Activated CD4-positive, alpha-beta T cell treated with anti-CD3 and anti-CD28 coated beads for 4 hours (primary cell): ENCODE data around the gene BID.
"Not testable (repeated sequence)": the region's sequence is repeated elsewhere in the genome, so short reads cannot be mapped to it uniquely, and the experiment has no call there.

Source experiments
- DNase-seq, 2 donors: peaks; one replicate each; pipeline ENCODE4 v3.0.0-alpha.2; 2020

Gene BID

GRCh38 chr22:17767233-17768065 lies 6.8 kb downstream of the BID start:
- peak; percentile 41 to 46 for DNase-seq

- not testable (repeated sequence) for DNase-seq
Measured at GRCh38 chr22:17764852-17765251, 9.4 kb downstream of the BID start.

- no peak for DNase-seq
Measured at GRCh38 chr22:17764036-17764435, 10.2 kb downstream of the BID start.

GRCh38 chr22:17763442-17763841 lies 10.8 kb downstream of the BID start:
- DNase-seq = not testable (repeated sequence)

- DNase-seq = no peak
Measured at GRCh38 chr22:17761138-17761488, 13.2 kb downstream of the BID start.

- peak in 1 of 2 donors; percentile 34 for DNase-seq
Measured at GRCh38 chr22:17754233-17754925, 19.9 kb downstream of the BID start.

- no peak for DNase-seq
Measured at GRCh38 chr22:17753401-17753989, 20.8 kb downstream of the BID start.

GRCh38 chr22:17751596-17751995 lies 22.7 kb downstream of the BID start:
- DNase-seq = no peak

GRCh38 chr22:17749605-17750395 lies 24.5 kb downstream of the BID start:
- no peak for DNase-seq

GRCh38 chr22:17748555-17749353 lies 25.5 kb downstream of the BID start:
- DNase-seq = no peak

- DNase-seq = no peak
Measured at GRCh38 chr22:17746916-17747315, 27.4 kb downstream of the BID start.

- no peak for DNase-seq
Measured at GRCh38 chr22:17744430-17744829, 29.8 kb downstream of the BID start.

GRCh38 chr22:17743661-17744411 lies 30.4 kb downstream of the BID start:
- DNase-seq = no peak

- peak; percentile 66 to 71 for DNase-seq
Measured at GRCh38 chr22:17742527-17742902, 31.8 kb downstream of the BID start.

- no peak for DNase-seq
Measured at GRCh38 chr22:17741866-17742526, 32.3 kb downstream of the BID start.

GRCh38 chr22:17739196-17739975 lies 34.9 kb downstream of the BID start:
- DNase-seq = no peak

GRCh38 chr22:17738386-17739128 lies 35.7 kb downstream of the BID start:
- no peak for DNase-seq

- DNase-seq = no peak
Measured at GRCh38 chr22:17734187-17734586, 40.1 kb downstream of the BID start.

- DNase-seq = no peak
Measured at GRCh38 chr22:17733466-17733865, 40.8 kb downstream of the BID start.
